GM19467 (cell line): ENCODE results near the gene FLT1.

Experiments
- ATAC-seq: cut with Tn5 transposase; IDR thresholded peaks from one replicate; pipeline ENCODE4 v1.9.1; 2021; ENCODE audit warnings: mild to moderate bottlenecking, moderate library complexity; ENCODE audit not compliant: unreplicated experiment

The FLT1 gene

DNA sequence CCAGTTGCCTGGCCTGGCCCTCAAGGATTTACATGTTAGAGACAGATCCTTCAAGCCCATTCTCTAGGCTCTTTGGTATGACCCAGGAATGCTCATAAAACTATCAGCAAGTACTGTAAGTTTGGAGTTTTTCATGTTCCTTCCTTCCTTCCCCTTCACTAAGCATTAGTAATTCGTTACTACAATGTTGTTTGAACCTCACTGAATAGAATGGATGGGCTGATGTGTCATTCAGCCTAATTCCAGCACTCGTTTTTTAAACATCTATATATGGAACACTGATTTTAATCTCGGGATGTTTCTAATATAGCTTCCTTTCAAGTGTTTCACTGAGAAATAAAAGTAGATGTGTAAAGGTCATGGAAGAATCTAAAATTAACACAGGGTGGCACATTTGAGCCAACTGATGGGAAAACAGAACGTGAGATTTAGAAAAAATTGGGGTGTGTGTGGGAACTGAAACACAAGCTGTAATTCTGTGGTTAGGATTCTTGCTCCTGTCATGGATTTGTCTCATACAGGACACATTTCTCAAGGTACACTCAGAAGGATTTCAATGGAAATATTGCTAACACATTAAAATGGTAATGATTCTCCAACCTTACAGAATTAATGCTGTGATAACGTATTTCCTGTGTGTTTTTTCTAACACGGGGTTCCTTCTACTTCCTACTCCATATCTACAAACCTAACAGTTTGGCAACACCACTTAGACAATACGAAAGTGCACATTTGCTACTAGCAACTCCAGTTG, 93.4 kb downstream of the FLT1 start:
- no peak for ATAC-seq

DNA sequence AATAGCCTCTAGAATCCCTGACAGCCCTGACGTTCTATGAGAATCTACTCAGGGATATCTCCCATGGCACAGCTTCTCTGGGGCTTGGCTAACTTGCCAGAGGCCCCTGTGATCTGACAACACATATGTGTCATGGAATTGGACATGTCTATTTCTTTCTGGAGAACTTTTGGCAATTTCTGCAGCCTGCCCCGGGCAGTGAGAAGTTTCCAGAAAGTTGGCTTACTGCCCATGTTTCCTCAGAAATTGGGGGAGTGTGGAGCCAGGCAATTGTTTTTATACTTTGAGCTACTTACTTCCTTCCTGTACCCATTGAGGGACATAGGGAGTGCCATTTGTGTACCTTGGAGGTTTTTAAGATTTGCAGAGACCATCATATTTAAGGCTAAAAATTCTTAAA, 98.9 kb downstream of the FLT1 start:
- ATAC-seq, result no peak

DNA sequence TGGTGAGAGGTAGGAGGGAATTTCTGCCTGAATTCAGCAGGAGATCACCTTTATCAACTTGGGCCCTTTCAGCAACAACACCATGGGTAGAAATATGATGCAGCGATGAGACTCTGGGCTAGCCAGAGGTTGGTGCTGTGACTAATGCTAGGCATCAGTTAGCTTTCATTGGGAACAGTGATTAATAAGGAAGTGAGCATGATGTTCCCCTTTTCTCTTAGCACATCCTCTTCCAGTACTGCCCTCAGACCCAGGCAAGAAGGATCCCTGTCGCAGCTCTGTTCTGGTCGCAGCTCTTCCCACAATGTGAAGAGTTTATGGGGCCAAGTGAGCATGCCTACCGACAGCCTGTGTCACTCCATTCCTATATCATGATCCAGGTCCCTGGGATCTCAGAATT, 100.5 kb downstream of the FLT1 start:
- ATAC-seq, result no peak

DNA sequence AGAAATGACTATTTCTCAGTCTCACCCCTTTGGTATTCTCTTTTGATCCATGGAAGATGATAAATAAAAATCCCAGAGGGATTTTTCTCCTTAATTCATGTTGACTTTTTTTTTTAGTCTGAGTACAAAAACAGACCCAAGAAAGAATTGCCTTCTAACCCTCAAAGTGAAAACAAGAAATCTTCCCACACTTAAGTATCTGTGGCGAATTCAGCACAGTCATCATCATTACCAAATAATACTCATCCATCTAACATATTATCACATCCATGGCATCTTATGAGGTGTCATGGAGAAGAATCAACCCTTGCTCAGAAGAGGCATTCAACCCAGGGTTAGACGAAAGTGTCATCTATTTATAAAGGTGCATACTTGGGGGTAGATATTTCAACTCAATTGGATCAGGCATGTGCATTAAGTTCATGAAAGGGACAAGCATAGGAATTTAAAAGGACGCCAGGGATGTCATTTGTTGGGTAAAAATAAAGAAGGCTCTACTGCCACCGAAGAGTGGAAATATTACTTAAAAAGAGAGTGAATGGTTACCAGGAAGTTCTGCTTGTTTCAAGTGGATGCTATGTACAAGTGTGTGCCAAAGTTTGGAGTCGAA, 101.9 kb downstream of the FLT1 start:
- no peak for ATAC-seq

DNA sequence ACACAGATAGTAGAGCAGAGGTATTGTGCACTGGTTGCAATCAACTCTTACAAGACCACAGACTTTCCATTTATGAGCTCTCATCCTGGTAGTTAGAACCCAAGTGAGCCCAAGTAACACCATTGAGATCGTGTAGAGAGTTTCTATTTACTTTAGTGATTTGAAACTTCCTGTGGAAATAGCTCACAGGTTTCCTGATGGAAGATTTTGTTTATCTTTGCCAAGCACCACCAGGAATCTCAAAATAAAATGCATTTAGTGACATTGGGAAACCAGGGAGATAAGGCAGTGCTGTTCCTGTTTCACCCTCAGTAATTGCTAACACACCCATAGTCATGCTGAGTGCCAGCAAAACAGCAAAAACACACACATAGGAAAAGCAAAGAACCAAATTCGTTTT, 102.5 kb downstream of the FLT1 start:
- ATAC-seq, result no peak

DNA sequence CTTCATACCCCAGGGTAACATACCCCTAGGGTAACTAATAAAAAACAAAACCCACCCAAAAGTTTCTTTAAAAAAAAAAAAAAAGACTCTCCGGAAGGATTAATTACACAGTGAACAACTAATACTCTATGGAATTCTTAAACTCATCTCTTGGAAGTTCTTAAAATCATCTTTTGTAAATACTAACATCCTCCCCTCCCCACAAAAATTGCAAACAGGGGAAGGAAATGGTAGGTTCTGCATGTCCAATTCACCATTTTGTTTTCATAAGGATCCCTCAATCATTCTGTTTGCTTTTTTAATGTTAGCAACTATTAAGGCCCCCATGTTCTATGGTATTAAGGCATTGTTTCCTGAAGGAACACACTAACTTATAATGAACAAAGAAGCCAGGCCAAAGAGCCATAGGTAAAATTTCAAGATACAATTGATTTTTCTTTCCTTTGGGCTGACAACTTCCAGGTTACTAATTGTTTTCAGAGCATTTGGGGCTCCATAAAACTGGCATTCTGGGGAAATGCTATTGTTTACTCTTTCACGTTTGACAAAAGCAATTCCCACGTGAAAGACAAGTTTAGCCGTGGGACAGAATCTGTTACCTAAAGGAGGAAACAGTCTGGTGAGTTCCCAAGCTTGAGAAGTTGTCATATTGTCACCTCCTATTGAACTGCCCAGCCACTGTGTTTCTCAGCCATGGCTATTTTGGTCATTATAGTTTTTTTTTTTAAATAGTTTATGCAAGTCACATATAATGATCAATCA, 107.0 kb downstream of the FLT1 start:
- no peak for ATAC-seq

DNA sequence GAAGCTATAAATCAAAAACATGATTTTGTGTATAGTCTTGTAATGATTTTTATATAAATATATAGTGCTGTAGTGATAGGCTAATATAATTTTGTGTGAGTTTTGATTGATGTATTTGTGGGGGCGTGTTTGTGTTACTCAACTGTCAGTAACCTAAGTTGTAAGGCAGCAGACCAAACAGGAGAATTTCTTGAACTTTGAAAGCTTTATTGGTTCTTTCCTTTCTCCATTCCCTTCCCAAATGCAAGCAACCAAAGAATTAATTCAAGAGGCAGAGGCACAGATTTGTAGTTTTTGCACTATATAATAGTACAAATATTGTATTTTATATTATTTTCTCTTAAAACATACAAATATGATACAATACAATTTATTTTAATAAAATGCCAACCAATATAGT, 109.6 kb downstream of the FLT1 start:
- no peak for ATAC-seq

DNA sequence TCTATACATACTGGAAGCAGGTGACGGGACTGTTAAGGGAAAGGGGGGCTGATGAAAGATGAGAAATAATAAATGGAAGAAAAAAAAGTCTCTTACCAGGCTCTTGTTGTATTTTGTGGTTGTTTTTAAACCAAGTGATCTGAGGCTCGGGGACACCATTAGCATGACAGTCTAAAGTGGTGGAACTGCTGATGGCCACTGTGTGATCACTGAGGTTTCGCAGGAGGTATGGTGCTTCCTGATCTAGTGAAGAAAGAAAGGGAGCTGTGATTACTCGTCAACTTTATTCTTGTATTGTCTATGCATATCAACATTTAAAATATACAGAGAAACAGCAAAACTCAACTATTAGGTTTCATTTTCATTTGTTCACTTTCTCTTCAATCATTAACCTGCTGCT, 110.1 kb downstream of the FLT1 start:
- ATAC-seq, result no peak

DNA sequence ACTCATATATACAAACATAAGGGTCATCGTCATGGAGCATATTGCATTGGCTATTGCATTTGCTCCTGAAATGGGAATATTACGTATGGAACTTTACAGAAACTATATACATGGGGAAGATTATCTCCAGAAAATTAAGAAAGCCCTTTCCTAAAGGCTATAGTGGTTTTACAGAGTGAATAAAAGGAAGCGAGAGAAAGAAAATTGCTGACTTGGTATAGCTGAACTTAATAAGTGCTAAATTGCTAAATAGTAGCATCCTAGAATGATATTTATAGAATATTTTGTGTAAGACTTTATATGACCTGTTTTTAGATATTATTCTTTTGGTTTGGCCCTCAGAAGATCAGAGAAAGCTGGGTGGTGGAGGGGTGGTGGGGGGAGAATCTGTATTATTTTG, 114.6 kb downstream of the FLT1 start:
- no peak for ATAC-seq

DNA sequence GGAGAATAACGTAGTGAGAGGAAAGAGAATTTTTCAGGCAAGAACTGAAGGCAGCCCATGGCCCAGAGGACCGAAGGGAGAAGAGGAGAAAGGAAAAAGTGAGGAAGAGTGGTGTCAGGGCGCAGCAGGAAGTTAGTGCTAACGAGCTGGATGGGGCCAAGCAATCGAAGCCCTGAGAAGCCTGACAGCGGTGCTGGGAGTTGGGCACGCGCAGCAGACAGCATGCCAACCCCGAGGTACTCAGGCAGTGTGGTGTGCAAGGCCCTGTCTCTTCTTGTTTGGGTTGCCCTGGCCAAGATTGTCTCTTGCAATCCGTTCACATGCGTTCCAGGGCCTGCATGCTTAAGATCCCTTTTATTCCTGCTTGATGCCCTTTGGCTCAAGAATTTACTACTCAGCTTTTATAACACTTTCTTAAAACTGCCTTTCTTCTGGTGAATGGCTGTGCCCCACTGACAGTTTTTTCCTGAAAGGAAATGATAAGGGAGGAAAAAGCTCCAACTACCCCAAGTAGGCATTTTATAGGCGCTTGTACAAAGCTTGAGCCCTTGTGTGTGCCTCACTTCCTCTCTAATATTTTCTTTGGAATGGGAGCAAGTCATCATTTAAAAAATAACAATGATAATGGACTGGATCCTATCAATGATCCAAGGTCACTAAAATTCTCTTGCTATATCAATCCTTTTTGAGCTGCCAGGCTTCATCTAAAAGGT, 115.4 kb downstream of the FLT1 start:
- no peak for ATAC-seq

DNA sequence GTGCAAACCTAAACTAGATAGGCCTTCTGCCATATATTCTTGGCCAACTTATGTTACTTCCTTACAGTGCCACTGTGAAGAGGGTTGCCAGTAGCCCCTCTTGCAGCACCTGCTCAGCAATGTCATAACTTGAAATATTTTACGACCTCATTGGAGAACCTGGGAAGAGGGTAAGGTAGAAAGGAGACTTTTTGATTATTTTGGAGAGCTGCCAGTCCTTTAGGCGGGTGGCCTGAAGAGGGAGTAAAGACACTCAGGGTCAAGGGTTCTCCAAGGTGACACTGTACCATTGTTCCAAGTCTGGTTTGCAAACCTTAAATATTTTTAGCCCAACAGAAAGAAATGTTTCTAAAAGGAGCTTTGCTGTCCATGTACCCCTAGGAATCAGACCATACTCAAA, 118.3 kb downstream of the FLT1 start:
- ATAC-seq, result no peak

DNA sequence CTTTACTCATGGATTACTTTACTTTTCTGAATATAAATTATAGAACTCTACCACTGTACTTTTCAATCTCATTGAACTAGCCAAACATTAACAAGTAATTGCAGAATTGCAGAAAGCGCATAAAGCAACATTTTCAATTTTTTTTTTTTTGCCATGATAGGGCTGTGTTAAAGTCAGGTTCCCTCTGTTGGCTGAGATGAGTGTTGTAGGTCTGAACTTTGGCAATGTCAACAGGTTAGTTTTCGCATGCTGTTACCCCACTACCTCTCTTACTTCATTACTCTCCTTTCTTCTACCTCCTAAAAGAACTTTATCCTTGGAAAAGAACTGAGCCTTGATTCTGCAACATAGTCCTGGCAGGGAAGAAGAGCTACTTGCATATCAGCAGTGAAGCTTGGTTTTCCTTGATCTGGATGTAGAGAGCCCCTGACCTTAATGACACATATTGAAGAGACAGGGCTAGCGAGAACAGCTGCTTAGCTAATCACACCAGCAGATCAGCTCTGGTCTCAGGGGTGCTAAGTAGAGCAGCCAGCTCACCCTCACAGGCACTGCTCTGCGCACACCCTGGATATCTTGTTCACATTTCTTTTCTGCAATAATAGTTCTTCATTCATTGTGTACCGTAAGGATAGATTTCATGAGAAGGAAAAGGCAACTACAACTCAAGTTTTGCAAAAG, 119.5 kb downstream of the FLT1 start:
- no peak for ATAC-seq

DNA sequence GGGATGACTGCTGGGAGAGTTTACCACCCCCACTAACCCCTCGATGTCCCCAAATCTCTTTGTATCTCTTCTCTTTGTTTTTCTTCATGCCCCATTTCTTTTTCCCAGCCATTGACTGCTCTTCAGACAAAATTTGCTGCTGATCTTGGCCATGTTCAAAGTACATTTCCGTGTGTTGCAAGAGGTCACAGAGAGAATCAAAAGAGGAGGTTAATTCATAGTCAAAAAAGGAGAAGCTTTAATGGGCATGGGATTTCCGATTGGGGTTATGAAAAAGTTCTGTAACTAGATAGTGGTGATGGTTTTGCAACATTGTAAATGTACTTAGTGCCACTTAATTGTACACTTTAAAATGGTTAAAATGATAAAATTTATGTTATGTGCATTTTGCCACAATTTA, 121.1 kb downstream of the FLT1 start:
- no peak for ATAC-seq

DNA sequence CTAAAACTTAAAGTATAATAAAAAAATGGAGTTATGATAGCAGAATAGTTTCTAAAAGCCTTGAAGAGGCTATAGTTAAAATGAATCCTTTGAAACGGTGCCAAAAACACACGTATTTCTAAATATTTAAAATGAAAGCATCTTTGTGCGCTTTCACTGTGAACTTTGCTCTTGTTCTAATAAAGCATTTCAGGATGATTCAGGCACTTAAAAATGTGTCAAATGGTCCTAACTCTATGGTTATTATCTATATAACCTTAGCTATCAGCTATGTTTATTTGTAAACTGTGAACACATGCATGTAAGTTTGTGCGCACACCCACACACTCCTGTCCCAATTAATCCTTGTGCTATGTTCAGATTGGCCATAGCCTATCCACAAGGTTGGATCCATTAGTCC, 124.5 kb downstream of the FLT1 start:
- no peak for ATAC-seq

DNA sequence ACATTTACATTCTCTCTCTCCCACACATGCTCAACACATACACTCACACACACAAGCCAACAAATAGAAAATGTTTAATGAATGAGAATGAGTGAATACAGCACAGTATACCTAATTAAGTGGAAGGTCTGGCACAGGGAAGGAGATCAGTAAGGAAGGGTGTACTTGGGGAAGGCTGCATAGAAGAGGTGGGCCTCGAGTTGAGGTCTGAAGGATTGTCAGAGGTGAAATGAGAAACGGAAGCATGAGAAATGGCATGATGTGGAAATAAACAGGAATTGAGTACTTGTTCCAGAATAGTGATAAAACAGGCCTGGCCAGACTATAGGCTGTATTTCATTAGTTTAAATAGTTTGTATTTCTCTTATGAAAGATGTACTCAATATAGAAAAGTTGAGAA, 136.2 kb downstream of the FLT1 start:
- no peak for ATAC-seq

DNA sequence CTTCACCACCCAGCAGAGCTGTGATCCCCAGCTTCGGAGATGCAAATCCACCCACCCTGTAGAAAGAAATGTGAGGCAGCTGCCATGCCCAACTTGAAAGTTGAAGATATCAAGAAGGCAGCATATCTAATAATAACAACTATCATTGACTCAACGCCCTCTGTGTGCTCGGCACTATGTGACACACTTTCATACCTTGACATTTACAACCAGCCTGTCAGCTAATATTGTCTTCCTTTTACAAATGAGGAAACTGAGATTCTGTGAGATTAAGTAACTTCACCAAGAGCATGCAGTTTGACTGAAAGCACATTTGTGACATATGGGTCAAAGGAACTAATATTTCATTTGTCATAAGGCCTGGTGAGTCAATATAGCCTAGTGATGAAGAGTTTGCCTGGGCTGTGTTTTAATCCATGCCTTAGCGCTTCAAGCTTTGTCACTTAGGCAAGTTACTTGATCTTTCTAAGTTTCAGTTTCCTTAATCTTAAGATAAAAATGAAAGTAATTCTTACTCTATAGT, 137.0 kb downstream of the FLT1 start:
- ATAC-seq, result no peak

DNA sequence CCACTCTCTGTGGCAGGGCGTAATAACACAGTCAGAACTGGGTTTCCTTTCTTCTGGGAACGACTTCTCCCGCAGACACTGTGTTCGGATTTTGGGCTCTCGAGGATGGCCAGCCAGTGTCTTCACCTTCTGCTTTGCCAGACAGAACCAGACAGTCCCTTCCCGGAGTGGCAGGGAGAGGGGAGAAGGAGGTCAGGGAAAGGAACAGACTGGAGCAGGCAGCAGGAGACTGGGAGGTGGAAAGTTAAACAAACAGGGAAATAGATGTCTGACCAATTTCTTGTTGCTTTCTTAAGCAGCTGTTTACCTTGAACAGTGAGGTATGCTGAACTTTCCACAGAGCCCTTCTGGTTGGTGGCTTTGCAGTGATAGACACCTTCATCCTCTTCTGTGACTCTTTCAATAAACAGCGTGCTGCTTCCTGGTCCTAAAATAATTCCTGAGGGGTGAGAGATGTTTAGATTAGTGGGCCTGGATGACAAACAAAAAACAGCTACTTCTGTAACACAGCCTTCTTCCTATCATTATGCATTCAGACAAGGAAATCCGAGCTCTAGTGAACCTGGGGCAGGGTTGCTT, 137.6 kb downstream of the FLT1 start:
- no peak for ATAC-seq

DNA sequence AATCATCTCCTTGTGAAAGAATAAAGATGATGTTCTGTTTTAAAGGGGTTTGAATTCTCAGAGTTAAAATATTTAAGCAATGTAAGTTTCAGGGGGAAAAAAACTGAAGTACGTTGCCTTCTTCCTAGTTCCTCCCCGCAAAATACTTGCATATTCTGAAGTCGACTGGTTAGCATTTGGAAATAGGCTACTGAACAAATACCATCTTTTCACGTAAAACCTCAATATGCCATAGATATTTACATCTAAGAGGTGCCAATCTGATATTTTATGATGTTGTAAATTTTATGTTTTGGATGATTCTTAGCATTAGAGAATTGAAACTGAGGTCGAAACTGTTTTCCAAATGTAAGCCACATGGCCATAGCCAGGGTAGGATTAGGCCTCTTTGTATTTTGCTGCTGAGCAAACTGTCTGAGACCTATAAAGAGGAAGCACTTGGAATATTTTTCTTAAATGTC, 138.3 kb downstream of the FLT1 start:
- no peak for ATAC-seq

DNA sequence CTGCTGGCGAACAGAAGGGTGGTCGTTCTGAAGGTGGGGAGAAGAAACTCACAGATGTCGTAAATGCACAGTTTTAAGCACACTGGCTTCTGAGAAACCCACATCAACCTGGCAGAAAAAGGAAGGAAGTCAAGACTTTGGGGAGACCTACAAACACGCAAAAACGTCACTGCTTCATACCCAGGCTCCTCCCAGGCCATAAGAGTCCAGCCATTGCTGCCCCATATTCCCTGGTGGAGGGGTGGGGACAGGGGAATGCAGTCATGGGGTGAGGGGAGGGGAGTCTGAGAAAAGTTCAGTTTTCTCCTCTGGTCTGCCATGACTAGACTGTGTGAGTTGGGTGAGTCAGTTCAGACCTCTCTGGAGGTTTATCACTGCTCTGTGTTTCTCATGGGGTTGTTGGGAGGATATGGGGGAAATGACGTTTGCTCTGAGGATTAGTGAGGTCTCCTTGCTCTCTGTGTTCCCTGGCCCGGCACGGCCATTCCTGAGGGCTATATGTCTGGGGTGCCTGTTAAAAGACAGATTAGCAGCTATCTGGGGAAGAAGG, 139.0 kb downstream of the FLT1 start:
- no peak for ATAC-seq
